NT2/D1 (cell line): Measurements from ENCODE around the gene SUN1.

Experiments
- SUZ12 ChIP-seq: IDR thresholded peaks from 2 replicates; pipeline ENCODE4 v1.6.1; 2011; ENCODE audit not compliant: insufficient read length, insufficient read depth; ENCODE audit errors: extremely low read depth
- YY1 ChIP-seq: IDR thresholded peaks from 2 replicates; pipeline ENCODE4 v1.6.1; 2011; ENCODE audit not compliant: insufficient read length, insufficient read depth

DNA sequence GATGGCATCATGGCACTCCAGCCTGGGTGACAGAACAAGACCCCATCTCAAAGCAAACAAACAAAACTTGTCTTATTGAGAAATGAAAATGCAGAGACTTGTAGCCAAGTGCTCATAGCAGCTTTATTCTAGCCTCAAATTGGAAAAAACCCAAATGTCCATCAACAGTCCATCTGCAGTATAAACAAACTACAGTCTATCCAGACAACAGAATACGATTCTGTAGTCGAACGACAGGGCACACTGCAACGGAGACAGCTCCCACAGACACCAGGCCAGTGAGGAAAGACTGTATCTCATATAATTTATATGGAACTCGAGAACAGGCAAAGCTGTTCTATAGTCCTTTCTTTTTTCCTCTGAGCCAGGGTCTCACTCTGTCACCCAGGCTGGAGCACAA, 40.8 kb upstream of the SUN1 start:
- TF ChIP-seq YY1 = no peak
- TF ChIP-seq SUZ12 = no peak
